Neural progenitor cell (in vitro differentiated cells): ENCODE data around the gene IPO7.

Experiments
- CTCF ChIP-seq: fragments of 200-600 bp; sonication (generic); IDR thresholded peaks from 2 replicates; pipeline ENCODE4 v1.5.1; 2017; ENCODE audit warnings: antibody characterized with exemption, mild to moderate bottlenecking
- EZH2 ChIP-seq: fragments of 200-600 bp; sonication (generic); IDR thresholded peaks from 2 replicates; pipeline ENCODE4 v1.6.1; 2017; ENCODE audit warnings: antibody characterized with exemption, mild to moderate bottlenecking, moderate library complexity
- EZH2phosphoT487 ChIP-seq: fragments of 200-600 bp; sonication (generic); IDR thresholded peaks from 2 replicates; pipeline ENCODE4 v1.6.1; 2017; ENCODE audit warnings: antibody characterized with exemption

- TF ChIP-seq CTCF (no peak), EZH2 (no peak), EZH2phosphoT487 (no peak)
Measured at GRCh38 chr11:9399466-9399865, 15.0 kb downstream of the IPO7 start.
